ENCODE results near the gene KRT33A.
"Not testable (repeated sequence)": the region's sequence is repeated elsewhere in the genome, so short reads cannot be mapped to it uniquely, and the experiment has no call there.

KRT33A gene

GRCh38 chr17:41350381-41350878 is at the start of gene KRT33A:
TSS of gene KRT33A (minus strand) at chr17:41350828. CDS start at chr17:41350767, 61 bp downstream.
- H3K9me3 ChIP-seq (ENCODE audit: insufficient read depth, low read length); H3K4me3 ChIP-seq (ENCODE audit: insufficient read depth, low read length, poor library complexity, severe bottlenecking); H3F3A ChIP-seq (ENCODE audit: insufficient read depth); H4K20me1 ChIP-seq (ENCODE audit: low read depth, low read length); H3K4me2 ChIP-seq (ENCODE audit: low read depth, low read length, poor library complexity, severe bottlenecking); H3K9ac ChIP-seq (ENCODE audit: low read length); H2AFZ ChIP-seq (ENCODE audit: low read depth, low read length, severe bottlenecking); H3K9me2 ChIP-seq (replicated peaks; ENCODE audit: insufficient read depth, low read length); H3K27me3 ChIP-seq (ENCODE audit: low read length); H3K36me3 ChIP-seq (ENCODE audit: low read length); H3K79me2 ChIP-seq (ENCODE audit: insufficient read depth, low read length); H3K27ac ChIP-seq (ENCODE audit: low read depth, low read length): not testable (repeated sequence)

GRCh38 chr17:41396996-41397660 is 46.5 kb upstream of the KRT33A start, which contains the start of gene KRT31:
TSS of gene KRT31 (minus strand) at chr17:41397608. CDS start at chr17:41397539, 69 bp downstream.
- Histone ChIP-seq H3K4me3 (ENCODE audit: insufficient read depth, low read length, poor library complexity, severe bottlenecking) (no peak within 1 kb of the TSS), H3K27me3 (ENCODE audit: low read length) (no peaks in the 10 kb centered on the region)

GRCh38 chr17:41396340-41396739 is 45.7 kb upstream of the KRT33A start:
- Histone ChIP-seq H3K36me3 (ENCODE audit: low read length) (no peaks in the 10 kb centered on the region), H3K4me2 (ENCODE audit: low read depth, low read length, poor library complexity, severe bottlenecking) (no peak overlapping the region), H3K27me3 (ENCODE audit: low read length) (0 out of 2 replicates have a peak, but pooled peaks cover 2% of the 10 kb centered on the region), H2AFZ (ENCODE audit: low read depth, low read length, severe bottlenecking) (no peak overlapping the region), H3K79me2 (ENCODE audit: insufficient read depth, low read length) (no peaks in the 10 kb centered on the region), H3K9me3 (ENCODE audit: insufficient read depth, low read length) (no peaks in the 10 kb centered on the region), H4K20me1 (ENCODE audit: low read depth, low read length) (no peaks in the 10 kb centered on the region), H3K9ac (ENCODE audit: low read length) (no peak overlapping the region), H3K4me3 (ENCODE audit: insufficient read depth, low read length, poor library complexity, severe bottlenecking) (no peak overlapping the region), H3K27ac (ENCODE audit: low read depth, low read length) (no peak overlapping the region), H3F3A (ENCODE audit: insufficient read depth) (no peaks in the 10 kb centered on the region), H3K9me2 (replicated peaks; ENCODE audit: insufficient read depth, low read length) (no peaks in the 10 kb centered on the region)
- TF ChIP-seq CTCF (IDR thresholded peaks at IDR 0.05; ENCODE audit: insufficient read depth, low read length, poor library complexity, severe bottlenecking): no peak
- TF ChIP-seq EZH2phosphoT487 (conservative IDR thresholded peaks at IDR 0.05; ENCODE audit: low read length): no peak

More at GRCh38 chr17:41396996-41397660, 46.5 kb upstream of the KRT33A start, which contains the start of gene KRT31:
- H3K9me3 ChIP-seq (ENCODE audit: insufficient read depth, low read length): no peaks in the 10 kb centered on the region
- H3K4me2 ChIP-seq (ENCODE audit: low read depth, low read length, poor library complexity, severe bottlenecking): no peak within 1 kb of the TSS
- H3K79me2 ChIP-seq (ENCODE audit: insufficient read depth, low read length): no peaks in the 10 kb centered on the region
- no peaks in the 10 kb centered on the region for H3K36me3 ChIP-seq (ENCODE audit: low read length)
- no peak within 1 kb of the TSS for H2AFZ ChIP-seq (ENCODE audit: low read depth, low read length, severe bottlenecking)
- no peaks in the 10 kb centered on the region for H4K20me1 ChIP-seq (ENCODE audit: low read depth, low read length)
- H3F3A ChIP-seq (ENCODE audit: insufficient read depth): no peaks in the 10 kb centered on the region
- no peaks in the 10 kb centered on the region for H3K9me2 ChIP-seq (replicated peaks; ENCODE audit: insufficient read depth, low read length)
- H3K27ac ChIP-seq (ENCODE audit: low read depth, low read length): no peak within 1 kb of the TSS
- TF ChIP-seq CTCF (IDR thresholded peaks at IDR 0.05; ENCODE audit: insufficient read depth, low read length, poor library complexity, severe bottlenecking) (no peak), EZH2phosphoT487 (conservative IDR thresholded peaks at IDR 0.05; ENCODE audit: low read length) (no peak)
- H3K9ac ChIP-seq (ENCODE audit: low read length): no peak within 1 kb of the TSS

- Histone ChIP-seq H3K79me2 (ENCODE audit: insufficient read depth, low read length) (no peaks in the 10 kb centered on the region), H3K4me2 (ENCODE audit: low read depth, low read length, poor library complexity, severe bottlenecking) (no peak overlapping the region), H4K20me1 (ENCODE audit: low read depth, low read length) (no peaks in the 10 kb centered on the region), H3K9me3 (ENCODE audit: insufficient read depth, low read length) (no peaks in the 10 kb centered on the region), H3F3A (ENCODE audit: insufficient read depth) (no peaks in the 10 kb centered on the region), H2AFZ (ENCODE audit: low read depth, low read length, severe bottlenecking) (no peak overlapping the region), H3K27ac (ENCODE audit: low read depth, low read length) (no peak overlapping the region), H3K4me3 (ENCODE audit: insufficient read depth, low read length, poor library complexity, severe bottlenecking) (no peak overlapping the region), H3K9ac (ENCODE audit: low read length) (no peak overlapping the region), H3K27me3 (ENCODE audit: low read length) (0 out of 2 replicates have a peak, but pooled peaks cover 4% of the 10 kb centered on the region), H3K9me2 (replicated peaks; ENCODE audit: insufficient read depth, low read length) (no peaks in the 10 kb centered on the region), H3K36me3 (ENCODE audit: low read length) (no peaks in the 10 kb centered on the region)
- no peak for TF ChIP-seq CTCF (IDR thresholded peaks at IDR 0.05; ENCODE audit: insufficient read depth, low read length, poor library complexity, severe bottlenecking)
- no peak for TF ChIP-seq EZH2phosphoT487 (conservative IDR thresholded peaks at IDR 0.05; ENCODE audit: low read length)
These were observed 45.0 kb upstream of the KRT33A start for GRCh38 chr17:41395611-41396010.

GRCh38 chr17:41395044-41395443 is 44.4 kb upstream of the KRT33A start:
- H3F3A ChIP-seq (ENCODE audit: insufficient read depth); H3K4me2 ChIP-seq (ENCODE audit: low read depth, low read length, poor library complexity, severe bottlenecking); H3K9ac ChIP-seq (ENCODE audit: low read length); H3K9me2 ChIP-seq (replicated peaks; ENCODE audit: insufficient read depth, low read length); H3K27me3 ChIP-seq (ENCODE audit: low read length); H3K36me3 ChIP-seq (ENCODE audit: low read length); H3K79me2 ChIP-seq (ENCODE audit: insufficient read depth, low read length); H2AFZ ChIP-seq (ENCODE audit: low read depth, low read length, severe bottlenecking); H3K9me3 ChIP-seq (ENCODE audit: insufficient read depth, low read length); H3K4me3 ChIP-seq (ENCODE audit: insufficient read depth, low read length, poor library complexity, severe bottlenecking); H3K27ac ChIP-seq (ENCODE audit: low read depth, low read length); H4K20me1 ChIP-seq (ENCODE audit: low read depth, low read length): not testable (repeated sequence)
